Astrocyte (in vitro differentiated cells and primary cell): ENCODE measurements around the gene UBL3.

Experiments
- CTCF ChIP-seq: IDR thresholded peaks from 2 replicates; pipeline ENCODE4 v1.5.1; 2011; ENCODE audit warnings: low read depth, mild to moderate bottlenecking, inconsistent platforms, low read length, moderate library complexity; ENCODE audit not compliant: insufficient read depth
- EZH2 ChIP-seq: IDR thresholded peaks from 2 replicates; pipeline ENCODE4 v1.6.1; 2012; ENCODE audit warnings: mild to moderate bottlenecking, low read length, inconsistent platforms; ENCODE audit not compliant: insufficient read depth

GRCh38 chr13:29815336-29815735 is 35.1 kb downstream of the UBL3 start:
- TF ChIP-seq EZH2: no peak
- TF ChIP-seq CTCF: no peak
